ENCODE results near the gene ANLN.

Gene ANLN

DNA sequence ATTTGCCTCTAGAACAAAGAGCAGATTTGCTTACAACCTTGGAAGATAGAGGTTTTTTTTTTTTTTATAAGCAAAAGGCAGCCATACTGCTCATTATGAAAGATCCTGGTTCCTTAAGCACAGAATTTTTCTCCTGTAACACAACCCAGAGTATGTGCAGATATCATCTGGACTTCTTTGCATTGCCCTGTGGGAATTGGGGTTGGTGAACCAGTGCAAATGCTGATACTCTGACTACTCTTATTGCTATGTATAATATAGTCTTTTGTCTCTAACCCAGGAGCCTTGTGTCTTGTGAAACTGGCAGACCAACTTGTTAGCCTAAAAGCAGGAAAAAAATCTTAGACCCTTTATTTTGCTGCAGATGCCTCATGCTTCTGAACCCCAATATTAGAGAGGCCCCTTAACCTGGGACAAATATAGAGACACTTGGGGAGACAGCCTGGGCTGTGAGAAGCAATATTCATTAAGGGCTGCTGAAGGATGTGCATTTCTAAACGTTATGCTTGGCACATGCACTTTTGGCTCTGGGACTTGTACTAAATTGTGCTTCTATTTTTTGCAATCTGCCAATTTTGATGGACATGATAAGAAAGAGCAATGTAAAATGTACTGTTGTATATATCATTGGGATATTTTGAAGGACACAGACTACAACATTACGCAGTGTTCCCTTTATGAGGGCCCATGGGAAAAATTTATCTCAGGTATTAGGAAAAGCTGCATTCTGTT, 78.9 kb downstream of the ANLN start:
- no peak for TF ChIP-seq EZH2phosphoT487 (conservative IDR thresholded peaks at IDR 0.05; ENCODE audit: low read length)
- TF ChIP-seq, protein P1, sequence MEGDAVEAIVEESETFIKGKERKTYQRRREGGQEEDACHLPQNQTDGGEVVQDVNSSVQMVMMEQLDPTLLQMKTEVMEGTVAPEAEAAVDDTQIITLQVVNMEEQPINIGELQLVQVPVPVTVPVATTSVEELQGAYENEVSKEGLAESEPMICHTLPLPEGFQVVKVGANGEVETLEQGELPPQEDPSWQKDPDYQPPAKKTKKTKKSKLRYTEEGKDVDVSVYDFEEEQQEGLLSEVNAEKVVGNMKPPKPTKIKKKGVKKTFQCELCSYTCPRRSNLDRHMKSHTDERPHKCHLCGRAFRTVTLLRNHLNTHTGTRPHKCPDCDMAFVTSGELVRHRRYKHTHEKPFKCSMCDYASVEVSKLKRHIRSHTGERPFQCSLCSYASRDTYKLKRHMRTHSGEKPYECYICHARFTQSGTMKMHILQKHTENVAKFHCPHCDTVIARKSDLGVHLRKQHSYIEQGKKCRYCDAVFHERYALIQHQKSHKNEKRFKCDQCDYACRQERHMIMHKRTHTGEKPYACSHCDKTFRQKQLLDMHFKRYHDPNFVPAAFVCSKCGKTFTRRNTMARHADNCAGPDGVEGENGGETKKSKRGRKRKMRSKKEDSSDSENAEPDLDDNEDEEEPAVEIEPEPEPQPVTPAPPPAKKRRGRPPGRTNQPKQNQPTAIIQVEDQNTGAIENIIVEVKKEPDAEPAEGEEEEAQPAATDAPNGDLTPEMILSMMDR (IDR thresholded peaks at IDR 0.05; ENCODE audit: insufficient read depth, low read length, poor library complexity, severe bottlenecking), result no peak
- H3K79me2 ChIP-seq (ENCODE audit: insufficient read depth, low read length), result no peaks in the 10 kb centered on the region

DNA sequence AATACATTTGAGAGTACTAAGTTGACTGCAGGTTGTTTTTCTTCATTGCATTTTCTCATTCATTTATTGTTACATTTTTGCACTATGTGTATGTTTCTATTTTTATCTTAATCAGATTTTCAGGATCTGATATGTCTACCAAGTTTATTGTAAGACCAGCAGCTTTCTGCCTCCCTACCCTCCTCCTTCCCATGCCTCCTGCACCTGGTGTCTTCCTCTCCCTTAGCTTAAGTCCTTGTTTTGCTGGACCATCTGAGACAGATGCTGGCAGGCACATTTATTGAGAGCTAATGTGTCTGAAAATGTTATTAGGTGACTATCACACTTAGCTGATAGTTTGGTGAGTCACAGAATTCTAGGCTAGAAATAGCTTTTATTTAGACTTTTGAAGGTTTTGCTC, 79.6 kb downstream of the ANLN start:
- Histone ChIP-seq H3K4me2 (ENCODE audit: low read depth, low read length, poor library complexity, severe bottlenecking) (no peak overlapping the region), H2AFZ (ENCODE audit: low read depth, low read length, severe bottlenecking) (no peak overlapping the region), H3K9me3 (ENCODE audit: insufficient read depth, low read length) (no peaks in the 10 kb centered on the region), H3K36me3 (ENCODE audit: low read length) (no peaks in the 10 kb centered on the region), H3K27ac (ENCODE audit: low read depth, low read length) (no peak overlapping the region), H4K20me1 (ENCODE audit: low read depth, low read length) (no peaks in the 10 kb centered on the region), H3K27me3 (ENCODE audit: low read length) (no peaks in the 10 kb centered on the region), H3K4me3 (ENCODE audit: insufficient read depth, low read length, poor library complexity, severe bottlenecking) (no peak overlapping the region), H3K79me2 (ENCODE audit: insufficient read depth, low read length) (no peaks in the 10 kb centered on the region), H3K9me2 (replicated peaks; ENCODE audit: insufficient read depth, low read length) (no peaks in the 10 kb centered on the region), H3F3A (ENCODE audit: insufficient read depth) (no peaks in the 10 kb centered on the region), H3K9ac (ENCODE audit: low read length) (no peak overlapping the region)
- TF ChIP-seq, protein P1 (IDR thresholded peaks at IDR 0.05; ENCODE audit: insufficient read depth, low read length, poor library complexity, severe bottlenecking), result no peak
- no peak for TF ChIP-seq EZH2phosphoT487 (conservative IDR thresholded peaks at IDR 0.05; ENCODE audit: low read length)

More for the DNA sequence above, 78.9 kb downstream of the ANLN start:
- Histone ChIP-seq H3K27ac (ENCODE audit: low read depth, low read length) (no peak overlapping the region), H3K4me2 (ENCODE audit: low read depth, low read length, poor library complexity, severe bottlenecking) (no peak overlapping the region), H3K4me3 (ENCODE audit: insufficient read depth, low read length, poor library complexity, severe bottlenecking) (no peak overlapping the region), H2AFZ (ENCODE audit: low read depth, low read length, severe bottlenecking) (no peak overlapping the region), H4K20me1 (ENCODE audit: low read depth, low read length) (no peaks in the 10 kb centered on the region), H3K9me2 (replicated peaks; ENCODE audit: insufficient read depth, low read length) (no peaks in the 10 kb centered on the region), H3F3A (ENCODE audit: insufficient read depth) (no peaks in the 10 kb centered on the region), H3K27me3 (ENCODE audit: low read length) (no peaks in the 10 kb centered on the region), H3K9me3 (ENCODE audit: insufficient read depth, low read length) (no peaks in the 10 kb centered on the region), H3K9ac (ENCODE audit: low read length) (no peak overlapping the region), H3K36me3 (ENCODE audit: low read length) (no peaks in the 10 kb centered on the region)

DNA sequence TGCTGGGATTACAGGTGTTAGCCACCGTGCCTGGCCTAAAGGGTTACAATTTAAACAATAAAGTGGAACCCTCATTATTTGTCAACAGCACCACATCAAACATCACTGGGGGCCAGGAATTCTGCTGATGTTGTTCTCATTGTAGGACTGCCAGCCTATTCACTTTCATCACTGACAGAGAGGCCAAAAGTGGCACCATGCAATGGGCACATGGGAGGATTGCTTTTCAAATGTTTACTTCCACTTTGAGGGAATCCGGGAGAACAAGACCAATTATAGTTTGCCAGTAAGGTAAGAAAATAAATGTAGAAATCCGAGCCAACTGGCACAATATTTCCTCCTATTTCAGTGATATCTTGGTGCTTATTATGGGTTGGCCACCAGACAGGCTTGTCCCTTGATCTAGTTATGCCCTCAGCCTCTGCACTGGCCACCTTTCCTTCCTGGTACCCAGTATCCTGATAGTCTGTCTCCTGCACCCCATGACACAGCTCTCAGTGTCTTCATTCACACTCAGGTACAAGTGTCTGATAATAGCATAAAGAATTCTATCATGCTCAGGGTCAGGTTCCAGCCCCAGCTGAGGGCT, 82.6 kb downstream of the ANLN start:
- H3K9me2 ChIP-seq (replicated peaks; ENCODE audit: insufficient read depth, low read length), result no peaks in the 10 kb centered on the region
- no peak overlapping the region for H3K27ac ChIP-seq (ENCODE audit: low read depth, low read length)
- no peaks in the 10 kb centered on the region for H3K27me3 ChIP-seq (ENCODE audit: low read length)
- H3K9ac ChIP-seq (ENCODE audit: low read length), result no peak overlapping the region
- H2AFZ ChIP-seq (ENCODE audit: low read depth, low read length, severe bottlenecking), result no peak overlapping the region
- no peak overlapping the region for H3K4me2 ChIP-seq (ENCODE audit: low read depth, low read length, poor library complexity, severe bottlenecking)
- H4K20me1 ChIP-seq (ENCODE audit: low read depth, low read length), result no peaks in the 10 kb centered on the region
- H3K79me2 ChIP-seq (ENCODE audit: insufficient read depth, low read length), result no peaks in the 10 kb centered on the region
- H3F3A ChIP-seq (ENCODE audit: insufficient read depth), result no peaks in the 10 kb centered on the region
- TF ChIP-seq, protein P1 (IDR thresholded peaks at IDR 0.05; ENCODE audit: insufficient read depth, low read length, poor library complexity, severe bottlenecking), result no peak
- no peak for TF ChIP-seq EZH2phosphoT487 (conservative IDR thresholded peaks at IDR 0.05; ENCODE audit: low read length)
- no peaks in the 10 kb centered on the region for H3K36me3 ChIP-seq (ENCODE audit: low read length)
- no peaks in the 10 kb centered on the region for H3K9me3 ChIP-seq (ENCODE audit: insufficient read depth, low read length)
- no peak overlapping the region for H3K4me3 ChIP-seq (ENCODE audit: insufficient read depth, low read length, poor library complexity, severe bottlenecking)

Measured in SU-DHL-6 (cell line).